ENCODE measurements around the gene FOXL3.
A peak's percentile ranks its signal among the peaks of the same experiment; 100 is the strongest.

Gene FOXL3

DNA sequence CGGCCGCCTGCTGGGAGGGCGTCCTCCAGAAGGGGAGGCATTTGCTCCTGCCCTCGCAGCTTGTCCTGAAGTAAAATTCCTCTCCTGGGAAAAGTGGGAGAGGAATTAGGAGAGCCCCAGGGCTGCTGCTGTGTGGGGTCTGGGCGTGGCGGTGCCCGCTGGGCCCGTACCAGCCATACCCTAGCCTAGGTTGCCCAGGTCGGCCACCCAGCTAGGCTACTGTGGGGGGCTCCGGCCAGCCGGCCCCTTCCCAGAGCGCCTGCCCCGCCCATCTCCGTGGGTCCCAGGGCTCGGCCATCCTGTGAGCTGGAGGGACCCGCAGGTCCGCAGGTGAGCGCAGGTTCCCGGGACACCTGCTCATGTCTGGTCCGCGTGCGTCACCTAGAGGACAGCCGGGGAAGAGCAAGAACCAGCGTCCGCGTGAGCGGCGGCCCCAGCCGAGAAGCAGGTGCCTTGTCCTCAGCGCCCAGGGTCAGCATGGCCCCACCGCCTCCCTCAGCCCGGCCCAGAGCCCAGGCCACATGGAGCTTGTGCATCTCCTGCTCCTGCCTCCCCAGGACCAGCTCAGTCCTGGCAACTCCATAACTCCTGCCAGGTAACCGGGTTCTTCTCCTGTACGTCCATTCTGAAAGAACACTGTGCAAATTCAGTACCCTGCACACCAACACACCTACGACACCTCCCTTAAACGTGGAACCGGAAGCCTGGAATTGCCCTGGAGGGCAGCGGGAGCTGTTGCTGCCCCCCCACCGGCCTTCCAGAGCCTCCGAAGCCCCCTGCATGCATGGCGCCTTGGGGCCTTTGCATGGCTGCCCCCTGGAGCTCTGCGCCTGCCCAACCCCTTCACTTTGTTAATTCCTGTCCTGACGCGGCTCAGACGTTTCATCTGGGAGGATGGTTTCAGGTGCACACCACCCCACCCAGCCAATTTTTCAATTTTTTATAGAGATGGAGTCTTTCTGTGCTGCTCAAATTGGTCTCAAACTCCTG, 22.8 kb upstream of the FOXL3 start:
- DNase-seq (ENCODE audit: low spot score) = peak; percentile 83

- DNase-seq (ENCODE audit: low spot score) = peak; percentile 17
Measured at GRCh38 chr7:268991-269390, 21.0 kb upstream of the FOXL3 start.

DNA sequence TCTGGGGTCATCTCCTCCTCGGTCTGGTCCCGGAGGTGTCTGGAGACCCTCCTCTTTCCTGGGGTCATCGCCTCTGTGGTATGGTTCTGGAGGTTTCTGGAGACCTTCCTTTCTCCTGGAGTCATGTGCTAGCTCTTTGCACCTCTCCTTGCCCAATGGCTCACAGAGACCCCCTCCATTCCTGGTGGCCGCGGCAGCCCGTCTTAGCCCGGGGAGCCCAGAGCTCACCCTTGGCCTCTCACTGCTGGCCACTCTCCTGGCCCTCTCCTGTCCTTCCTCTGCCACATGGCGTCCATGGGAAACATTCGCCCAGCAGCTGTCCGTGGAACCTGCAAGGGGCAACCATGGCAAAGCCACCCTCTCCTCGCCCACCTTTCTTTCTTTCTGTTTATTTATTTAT, 20.2 kb upstream of the FOXL3 start:
- DNase-seq (ENCODE audit: low spot score) = no peak

DNA sequence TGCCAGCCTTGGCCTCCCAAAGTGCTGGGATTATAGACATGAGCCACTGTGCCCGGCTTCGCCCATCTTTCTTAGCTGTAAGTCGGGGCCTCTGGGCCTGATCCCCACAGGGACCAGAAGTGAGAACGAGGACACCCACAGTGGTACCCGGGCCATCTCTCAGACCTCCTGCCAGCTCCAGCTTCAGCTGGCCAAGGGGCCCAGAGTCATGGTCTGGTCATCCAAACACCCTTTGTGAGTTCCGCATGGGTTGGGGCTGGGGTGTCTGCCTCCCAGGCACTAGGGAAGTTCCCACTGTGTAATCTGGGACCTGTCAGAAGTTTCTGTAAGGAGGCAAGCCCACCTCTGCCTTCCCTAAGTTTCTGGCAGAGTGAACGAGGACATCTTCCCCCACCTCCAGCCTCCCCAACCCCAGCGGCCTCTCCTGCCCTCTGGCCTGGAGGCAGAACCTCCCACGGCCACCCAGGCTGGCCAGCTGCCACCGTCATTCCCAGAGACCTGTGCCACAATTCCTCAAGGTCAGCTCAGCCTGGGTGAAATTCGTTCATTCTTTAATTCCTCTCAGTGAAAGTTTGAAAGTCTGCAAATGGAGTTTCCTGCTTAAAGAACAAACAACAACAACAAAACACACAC, 19.5 kb upstream of the FOXL3 start:
- DNase-seq (ENCODE audit: low spot score) = no peak

DNA sequence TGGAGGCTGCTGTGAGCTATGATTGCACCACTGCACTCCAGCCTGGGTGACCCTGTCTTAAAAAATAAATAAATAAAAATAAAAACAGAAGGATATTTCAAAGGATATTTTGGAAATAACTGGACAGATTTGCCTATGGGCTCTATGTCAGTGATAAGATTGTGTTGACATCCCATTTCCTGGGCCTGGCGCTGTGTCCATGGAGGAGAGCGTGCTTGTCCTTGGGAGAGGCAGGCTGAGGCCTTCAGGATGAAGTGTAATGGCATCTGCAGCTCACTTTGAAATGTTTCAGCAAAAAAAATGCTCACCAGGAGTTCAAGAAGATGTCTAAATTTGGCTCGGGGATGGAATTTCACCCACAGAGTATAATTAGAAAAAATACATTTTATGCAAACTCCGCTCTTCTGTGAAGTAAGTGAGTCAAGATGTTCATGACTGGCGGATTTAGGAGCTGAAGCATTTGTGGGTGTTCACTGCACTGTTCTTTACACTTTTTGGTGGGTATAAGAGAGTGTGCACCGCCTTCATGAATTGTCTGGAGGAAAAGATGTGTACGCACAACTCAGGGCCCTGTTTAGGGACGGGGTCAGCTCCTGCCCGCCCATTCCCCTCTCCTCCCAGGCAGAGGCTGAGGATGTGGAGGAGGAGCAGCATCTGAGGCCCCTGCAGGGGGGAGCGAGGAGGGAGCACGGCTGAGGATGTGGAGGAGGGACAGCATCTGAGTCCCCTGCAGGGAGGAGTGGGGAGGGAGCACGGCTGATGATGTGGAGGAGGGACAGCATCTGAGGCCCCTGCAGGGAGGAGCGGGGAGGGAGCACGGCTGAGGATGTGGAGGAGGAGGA, 18.5 kb upstream of the FOXL3 start:
- peak; percentile 9 for DNase-seq (ENCODE audit: low spot score)

DNA sequence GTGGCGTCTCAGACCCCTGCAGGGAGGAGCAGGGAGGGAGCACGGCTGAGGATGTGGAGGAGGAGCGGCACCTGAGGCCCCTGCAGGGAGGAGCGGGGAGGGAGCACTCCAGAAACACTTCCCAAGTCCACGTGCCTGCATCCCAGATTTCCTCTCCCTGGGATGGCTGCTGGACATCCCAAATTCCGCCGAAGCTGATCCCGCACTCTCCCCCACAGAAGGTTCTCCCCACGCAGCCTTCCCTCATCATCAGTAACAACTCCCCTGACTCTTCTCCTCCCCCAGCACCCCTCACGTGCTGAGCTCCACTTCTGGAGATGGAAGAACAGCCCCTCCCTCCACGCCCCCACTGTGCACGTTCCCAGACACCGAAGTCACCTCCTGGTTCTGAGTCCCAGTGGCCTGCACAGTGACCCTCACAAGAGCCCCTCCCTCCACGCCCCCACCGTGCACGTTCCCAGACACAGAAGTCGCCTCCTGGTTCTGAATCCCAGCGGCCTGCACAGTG, 17.8 kb upstream of the FOXL3 start:
- DNase-seq (ENCODE audit: low spot score) = no peak

- DNase-seq (ENCODE audit: low spot score) = peak; percentile 15
Measured at GRCh38 chr7:272631-273030, 17.3 kb upstream of the FOXL3 start.

- DNase-seq (ENCODE audit: low spot score) = no peak
Measured at GRCh38 chr7:273327-273726, 16.6 kb upstream of the FOXL3 start.

DNA sequence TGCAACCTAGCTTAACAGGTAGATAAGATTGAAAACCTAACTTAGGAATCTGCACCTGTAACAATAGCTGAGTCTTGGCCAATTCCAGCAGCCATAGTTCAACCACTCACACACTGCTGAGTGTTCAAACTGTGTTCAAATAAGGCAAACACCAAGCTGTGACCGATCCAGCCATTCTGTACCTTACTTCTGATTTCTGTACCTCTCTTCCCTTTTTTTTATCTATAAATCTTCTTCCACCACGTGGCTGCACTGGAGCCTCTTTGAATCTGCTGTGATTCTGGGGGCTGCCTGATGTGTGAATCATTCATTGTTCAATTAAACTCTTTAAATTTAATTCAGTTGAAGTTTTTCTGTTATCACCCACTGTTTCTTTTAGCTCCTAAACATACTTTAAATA, 15.7 kb upstream of the FOXL3 start:
- DNase-seq (ENCODE audit: low spot score) = no peak

- DNase-seq (ENCODE audit: low spot score) = no peak
Measured at GRCh38 chr7:276230-276835, 13.6 kb upstream of the FOXL3 start.

DNA sequence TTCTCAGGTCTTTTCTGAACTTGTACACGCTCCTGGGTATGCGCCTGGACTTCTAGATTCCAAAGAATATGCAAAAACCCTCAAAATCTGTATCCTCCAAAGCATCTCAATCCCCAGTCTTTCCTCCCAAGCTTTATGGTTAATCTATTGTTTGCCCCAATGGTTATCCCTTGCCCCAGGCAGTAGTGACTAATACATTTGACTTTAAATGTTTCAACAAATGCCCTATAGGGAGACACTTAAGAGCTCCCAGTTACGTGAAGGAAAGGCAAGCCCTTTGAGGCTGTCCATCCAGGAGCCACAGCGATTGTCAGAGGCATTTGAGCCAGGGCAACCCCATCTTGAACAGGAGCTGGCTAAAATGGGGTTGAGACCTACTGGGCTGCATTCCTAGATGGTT, 12.7 kb upstream of the FOXL3 start:
- no peak for DNase-seq (ENCODE audit: low spot score)

- DNase-seq (ENCODE audit: low spot score) = no peak
Measured at GRCh38 chr7:278081-278480, 11.9 kb upstream of the FOXL3 start.

- no peak for DNase-seq (ENCODE audit: low spot score)
Measured at GRCh38 chr7:279821-280220, 10.1 kb upstream of the FOXL3 start.

DNA sequence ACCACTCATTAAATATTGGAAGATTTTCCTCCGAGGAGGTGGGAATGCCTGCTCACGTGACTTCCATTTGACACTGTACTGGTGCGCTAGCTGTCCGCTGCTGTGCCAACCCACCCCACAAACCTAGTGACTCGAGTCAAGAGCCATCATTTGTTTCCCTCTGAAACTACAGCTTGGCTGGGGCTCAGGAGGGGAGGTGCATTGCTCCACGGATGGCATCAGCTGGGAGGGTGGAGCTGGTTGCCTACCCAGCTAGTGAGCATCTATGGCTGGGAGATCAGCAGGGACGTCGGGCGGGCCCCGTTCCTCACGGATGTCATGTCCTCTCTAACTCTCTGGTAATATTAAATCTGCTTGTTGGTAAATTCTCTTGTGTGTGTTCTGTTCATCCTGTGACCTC, 9.5 kb upstream of the FOXL3 start:
- no peak for DNase-seq (ENCODE audit: low spot score)

DNA sequence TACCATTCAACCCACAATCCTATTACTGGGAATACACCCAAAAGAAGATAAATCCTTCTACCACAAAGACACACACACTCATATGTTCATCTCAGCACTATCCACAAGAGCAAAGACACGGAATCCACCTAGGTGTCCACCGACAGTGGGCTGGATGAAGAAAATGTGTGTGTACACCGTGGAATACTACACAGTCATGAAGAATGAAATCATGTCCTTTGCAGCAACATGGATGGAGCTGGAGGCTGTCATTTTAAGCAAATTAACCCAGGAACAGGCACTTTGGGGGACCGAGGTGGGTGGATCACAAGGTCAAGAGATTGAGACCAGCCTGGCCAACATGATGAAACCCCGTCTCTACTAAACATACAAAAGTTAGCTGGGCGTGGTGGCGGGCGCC, 8.3 kb upstream of the FOXL3 start:
- no peak for DNase-seq (ENCODE audit: low spot score)

DNA sequence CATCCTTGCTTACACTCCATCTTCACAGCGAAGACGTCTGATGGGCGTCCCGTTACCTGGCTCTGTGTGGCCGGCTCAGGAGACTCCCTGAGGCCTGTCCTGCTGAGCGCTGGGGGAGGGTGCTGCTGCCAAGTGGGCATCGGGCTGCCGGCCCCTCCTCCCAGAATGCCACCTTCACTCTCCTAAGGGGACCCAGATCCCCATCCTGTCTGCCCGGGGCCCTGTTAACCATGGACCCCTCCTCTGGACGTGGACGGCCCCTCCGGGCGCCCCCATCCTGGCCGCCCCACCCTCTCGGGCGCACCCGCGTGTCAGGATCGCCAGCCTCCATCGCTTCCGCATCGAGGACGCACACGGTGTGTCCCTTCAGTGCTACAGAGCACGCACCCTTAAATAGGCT, 7.3 kb upstream of the FOXL3 start:
- peak; percentile 29 for DNase-seq (ENCODE audit: low spot score)

- DNase-seq (ENCODE audit: low spot score) = peak; percentile 43
Measured at GRCh38 chr7:284762-285722, 4.9 kb upstream of the FOXL3 start.

DNA sequence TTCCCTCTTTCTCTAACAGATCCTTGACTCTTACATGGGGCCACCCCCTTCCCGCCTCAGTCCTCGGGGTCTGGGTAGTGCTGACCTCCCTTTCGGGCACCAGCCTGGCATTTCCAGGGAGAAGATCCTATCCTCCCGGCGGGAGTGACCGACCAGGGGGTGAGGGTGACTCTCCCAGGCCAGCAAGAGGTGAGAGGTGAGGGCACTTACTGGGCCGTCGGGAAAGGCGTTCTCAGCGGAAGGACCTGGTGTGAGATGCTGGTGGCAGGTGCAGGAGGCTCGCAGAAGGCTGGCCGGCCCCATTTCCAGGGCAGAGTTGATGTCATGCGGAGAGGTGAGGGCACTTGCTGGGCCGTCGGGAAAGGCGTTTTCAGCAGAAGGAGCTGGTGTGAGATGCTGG, 4.2 kb upstream of the FOXL3 start:
- DNase-seq (ENCODE audit: low spot score) = peak; percentile 27

DNA sequence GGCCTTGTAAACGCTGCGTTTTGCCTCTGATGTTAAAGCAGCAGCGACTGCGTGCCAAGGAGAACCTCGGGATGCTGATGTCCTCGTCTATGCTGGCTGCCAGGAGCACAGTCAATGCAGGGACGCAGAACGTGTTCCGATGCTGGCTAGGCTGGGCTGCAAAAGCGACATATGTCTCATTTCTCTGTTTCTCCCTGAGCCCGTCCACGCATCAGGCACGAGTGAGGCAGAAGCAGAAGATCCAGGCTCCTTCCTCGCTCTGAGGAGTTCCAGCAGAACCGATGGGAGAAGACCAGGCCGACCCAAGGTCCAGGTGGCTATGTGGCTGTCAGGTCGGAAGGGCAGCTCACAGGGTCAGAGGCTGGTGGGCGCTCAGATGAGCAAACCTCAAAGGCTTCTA, 3.7 kb upstream of the FOXL3 start:
- peak; percentile 19 for DNase-seq (ENCODE audit: low spot score)

DNA sequence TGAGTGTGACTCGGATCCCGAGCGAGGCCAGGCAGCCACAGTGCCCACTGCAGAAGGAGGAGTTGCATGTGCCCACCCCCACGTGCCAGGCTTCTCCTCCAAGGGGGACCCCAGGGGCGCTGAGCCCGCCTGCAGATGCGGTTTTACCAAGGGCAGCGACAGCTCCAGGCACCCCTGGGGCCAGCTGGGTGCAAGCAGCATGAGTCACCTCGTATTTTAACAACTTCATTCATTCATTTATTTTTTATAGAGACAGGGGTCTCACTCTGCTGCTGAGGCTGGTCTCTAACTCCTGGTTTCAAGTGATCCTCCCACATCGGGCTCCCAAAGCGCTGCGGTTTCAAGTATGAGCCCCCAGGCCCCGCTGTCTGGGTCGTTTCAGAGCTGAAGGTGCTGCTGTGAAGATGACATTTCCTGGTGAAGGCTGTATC, 1.3 kb upstream of the FOXL3 start:
- DNase-seq (ENCODE audit: low spot score) = peak; percentile 32
